Loucy (cell line): ENCODE data around the gene PTPN21.

Source experiments
- EZH2phosphoT487 ChIP-seq: fragments of 200-600 bp; IDR thresholded peaks from 2 replicates; pipeline ENCODE4 v1.6.1; 2018; ENCODE audit warnings: antibody characterized with exemption, mild to moderate bottlenecking, moderate library complexity, borderline replicate concordance
- TF ChIP-seq, protein P1 (sequence below): fragments of 200-600 bp; sonication (generic); conservative IDR thresholded peaks from 2 replicates; pipeline ENCODE4 v1.5.1; 2014; ENCODE audit warnings: mild to moderate bottlenecking, antibody characterized with exemption, low read length

DNA sequence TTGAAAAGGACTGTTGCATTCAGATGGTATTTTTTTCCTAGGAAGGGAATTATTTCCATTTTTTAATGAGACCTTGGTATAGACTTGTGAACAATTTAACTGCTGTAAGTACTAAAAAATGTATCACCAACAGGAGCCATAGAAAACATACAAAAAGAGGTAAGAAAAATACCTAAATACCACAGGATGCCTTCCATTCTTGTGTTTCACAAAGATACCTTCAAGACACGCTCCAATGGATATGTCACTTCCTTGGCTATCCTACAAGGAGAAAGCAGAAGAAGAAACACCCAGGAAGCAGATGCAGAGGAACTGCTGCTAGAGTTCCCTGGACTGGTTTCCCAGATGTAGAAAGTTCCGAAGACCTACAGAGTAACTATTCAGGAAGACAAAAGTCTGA is 54.2 kb downstream of the PTPN21 start:
- TF ChIP-seq, protein P1, sequence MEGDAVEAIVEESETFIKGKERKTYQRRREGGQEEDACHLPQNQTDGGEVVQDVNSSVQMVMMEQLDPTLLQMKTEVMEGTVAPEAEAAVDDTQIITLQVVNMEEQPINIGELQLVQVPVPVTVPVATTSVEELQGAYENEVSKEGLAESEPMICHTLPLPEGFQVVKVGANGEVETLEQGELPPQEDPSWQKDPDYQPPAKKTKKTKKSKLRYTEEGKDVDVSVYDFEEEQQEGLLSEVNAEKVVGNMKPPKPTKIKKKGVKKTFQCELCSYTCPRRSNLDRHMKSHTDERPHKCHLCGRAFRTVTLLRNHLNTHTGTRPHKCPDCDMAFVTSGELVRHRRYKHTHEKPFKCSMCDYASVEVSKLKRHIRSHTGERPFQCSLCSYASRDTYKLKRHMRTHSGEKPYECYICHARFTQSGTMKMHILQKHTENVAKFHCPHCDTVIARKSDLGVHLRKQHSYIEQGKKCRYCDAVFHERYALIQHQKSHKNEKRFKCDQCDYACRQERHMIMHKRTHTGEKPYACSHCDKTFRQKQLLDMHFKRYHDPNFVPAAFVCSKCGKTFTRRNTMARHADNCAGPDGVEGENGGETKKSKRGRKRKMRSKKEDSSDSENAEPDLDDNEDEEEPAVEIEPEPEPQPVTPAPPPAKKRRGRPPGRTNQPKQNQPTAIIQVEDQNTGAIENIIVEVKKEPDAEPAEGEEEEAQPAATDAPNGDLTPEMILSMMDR, result no peak
- no peak for TF ChIP-seq EZH2phosphoT487
